Measurements from ENCODE around the gene ARID3A.

The ARID3A gene

DNA sequence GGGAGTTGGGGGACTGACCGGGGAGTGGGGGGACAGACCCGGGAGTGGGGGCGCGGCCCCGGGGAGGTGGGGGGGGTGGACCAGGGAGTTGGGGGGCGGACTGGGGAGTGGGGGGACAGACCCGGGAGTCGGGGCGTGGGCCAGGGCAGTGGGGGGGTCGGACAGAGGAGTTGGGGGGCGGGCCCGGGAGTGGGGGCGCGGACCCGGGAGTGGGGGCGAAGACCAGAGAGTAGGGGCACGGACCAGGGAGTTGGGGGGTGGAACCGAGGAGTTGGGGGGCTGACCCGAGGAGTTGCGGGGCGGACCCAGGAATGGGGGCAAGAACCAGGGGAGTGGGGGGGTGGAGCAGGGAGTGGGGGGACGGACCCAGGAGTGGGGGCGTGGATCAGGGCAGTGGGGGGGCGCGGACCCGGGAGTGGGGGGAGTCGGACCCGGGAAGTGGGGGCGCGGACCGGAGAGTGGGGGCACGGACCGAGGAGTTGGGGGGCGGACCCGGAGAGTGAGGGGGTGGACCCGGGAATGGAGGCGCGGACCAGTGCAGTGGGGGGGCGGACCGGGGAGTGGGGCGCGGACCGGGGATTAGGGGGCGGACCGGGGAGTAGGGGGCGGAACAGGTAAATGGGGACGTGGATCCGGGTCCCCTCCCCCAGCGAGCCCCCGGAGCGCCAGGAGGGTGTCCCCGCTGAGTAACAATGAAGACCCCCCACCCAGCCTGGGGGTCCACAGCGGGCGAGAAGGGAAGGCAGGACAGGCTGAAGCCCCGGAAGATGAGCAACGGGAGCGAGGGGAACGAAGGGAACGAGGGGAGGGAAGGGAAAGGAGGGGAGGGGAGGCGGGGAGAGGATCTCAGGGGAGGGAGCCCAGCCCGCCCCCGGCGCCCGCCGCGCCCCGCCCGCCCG lies 13.4 kb upstream of the ARID3A start:
- DNase-seq = no peak

DNA sequence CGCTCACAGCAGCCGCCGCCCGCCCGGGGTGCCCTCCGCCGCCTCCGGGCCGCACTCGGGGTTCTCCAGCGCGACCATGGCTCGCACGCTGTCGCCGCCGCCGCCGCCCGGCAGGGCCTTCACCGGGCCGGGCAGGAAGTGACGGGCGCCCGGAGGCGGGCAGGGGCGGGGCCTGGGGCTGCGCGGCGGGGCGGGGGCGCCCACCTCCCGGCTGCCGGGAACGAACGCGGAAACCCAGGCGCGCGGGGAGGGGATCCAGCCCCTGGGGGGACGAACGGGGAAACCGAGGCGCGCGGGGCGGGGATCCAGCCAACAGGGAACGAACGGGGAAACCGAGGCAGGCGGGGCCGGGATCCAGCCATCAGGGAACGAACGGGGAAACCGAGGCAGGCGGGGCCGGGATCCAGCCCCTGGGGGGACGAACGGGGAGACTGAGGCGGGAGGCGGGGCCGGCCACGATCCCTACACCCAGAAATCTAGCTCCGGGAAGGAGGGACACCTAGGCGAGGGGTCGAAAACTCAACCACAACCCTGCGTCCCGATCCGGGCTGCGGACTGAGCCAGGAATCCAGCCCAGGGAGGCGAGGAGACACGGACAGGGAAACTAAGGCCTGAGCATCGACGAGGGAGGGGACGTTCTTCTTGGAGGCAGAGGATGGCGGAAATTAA lies 12.6 kb upstream of the ARID3A start, which contains the start of gene R3HDM4:
Gene R3HDM4, minus strand, starts transcription at position 140 of the 669 bp plus-strand sequence. Its CDS starts 62 bp downstream, at position 78.
- peak; percentile 94 for DNase-seq

DNA sequence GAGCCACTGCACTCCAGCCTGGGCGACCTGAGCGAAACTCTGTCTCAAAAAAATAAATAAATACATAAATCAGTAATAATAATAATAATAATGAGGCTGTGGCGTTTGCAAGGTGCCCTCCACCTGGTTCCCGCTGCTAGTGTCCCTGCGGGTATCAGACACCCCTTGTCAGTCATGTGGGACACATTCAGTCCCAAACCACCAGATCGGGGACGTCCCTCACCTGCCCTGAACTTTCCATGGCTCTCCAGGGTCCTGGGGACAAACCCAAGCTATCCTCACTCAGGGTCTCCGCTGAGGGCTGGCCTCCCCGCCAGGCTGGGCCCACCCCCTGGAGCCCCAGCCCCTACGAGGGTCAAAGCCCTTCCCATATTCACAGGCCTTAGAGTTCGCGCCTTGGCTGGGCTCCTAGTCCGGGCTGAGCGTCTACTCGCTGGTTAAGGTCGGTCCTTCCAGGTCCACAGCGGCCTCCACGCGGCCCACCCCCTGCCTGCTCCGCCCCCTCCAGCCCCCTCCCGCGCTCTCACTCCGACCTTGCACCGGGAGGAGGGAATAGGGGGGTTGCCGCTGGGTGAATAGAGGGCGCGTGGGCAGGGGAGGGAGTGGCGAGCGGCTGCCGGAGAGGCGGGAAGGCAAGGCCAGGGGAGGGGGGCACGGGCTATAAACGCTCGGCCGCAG lies 9.1 kb upstream of the ARID3A start:
- peak; percentile 67 for DNase-seq

DNA sequence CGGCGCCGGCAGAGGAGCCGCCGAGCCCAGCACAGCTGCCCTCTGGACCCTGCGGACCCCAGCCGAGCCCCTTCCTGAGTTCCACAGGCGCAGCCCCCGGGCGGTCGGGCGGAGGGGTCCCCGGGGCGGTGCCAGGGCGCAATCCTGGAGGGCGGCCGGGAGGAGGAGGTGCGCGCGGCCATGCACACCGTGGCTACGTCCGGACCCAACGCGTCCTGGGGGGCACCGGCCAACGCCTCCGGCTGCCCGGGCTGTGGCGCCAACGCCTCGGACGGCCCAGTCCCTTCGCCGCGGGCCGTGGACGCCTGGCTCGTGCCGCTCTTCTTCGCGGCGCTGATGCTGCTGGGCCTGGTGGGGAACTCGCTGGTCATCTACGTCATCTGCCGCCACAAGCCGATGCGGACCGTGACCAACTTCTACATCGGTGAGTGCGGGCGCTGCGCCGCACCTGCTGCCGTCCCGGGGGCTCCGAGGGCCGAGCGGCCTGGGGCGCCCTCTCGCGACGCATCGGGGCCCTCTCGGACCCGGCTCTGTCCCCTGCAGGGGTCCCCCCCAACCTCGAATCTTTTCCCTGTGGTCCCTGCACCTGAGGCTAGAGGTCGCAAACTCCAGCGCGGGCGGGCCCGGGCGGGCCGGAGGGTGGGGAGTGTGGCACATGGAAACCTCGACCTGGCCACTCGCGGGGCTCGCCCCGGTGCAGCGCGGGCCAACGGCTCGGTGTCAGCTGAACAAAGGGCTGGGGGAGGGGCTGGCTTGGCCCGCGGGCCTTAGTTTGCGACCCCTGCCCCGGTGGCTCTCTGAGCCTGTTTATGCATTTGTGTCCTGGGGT lies 8.3 kb upstream of the ARID3A start, which contains the start of gene KISS1R:
Gene KISS1R, plus strand, starts transcription at position 11 of the 829 bp plus-strand sequence. Its CDS starts 170 bp downstream, at position 181.
- DNase-seq = peak; percentile 72

DNA sequence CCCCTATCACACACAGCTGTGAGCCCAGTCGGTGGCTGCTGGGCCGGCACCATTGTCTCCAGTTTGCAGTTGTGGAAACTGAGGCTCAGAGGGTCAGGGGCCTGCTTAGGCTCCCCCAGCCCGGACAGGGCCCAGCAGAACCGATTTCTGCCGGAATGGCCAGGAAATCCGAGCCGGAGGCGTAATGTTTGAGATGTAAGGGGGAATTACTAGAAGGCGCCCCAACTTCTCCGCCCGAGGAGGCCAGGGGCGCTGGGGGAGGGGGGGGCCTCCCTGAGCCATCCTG lies 7.7 kb upstream of the ARID3A start:
- no peak for DNase-seq

DNA sequence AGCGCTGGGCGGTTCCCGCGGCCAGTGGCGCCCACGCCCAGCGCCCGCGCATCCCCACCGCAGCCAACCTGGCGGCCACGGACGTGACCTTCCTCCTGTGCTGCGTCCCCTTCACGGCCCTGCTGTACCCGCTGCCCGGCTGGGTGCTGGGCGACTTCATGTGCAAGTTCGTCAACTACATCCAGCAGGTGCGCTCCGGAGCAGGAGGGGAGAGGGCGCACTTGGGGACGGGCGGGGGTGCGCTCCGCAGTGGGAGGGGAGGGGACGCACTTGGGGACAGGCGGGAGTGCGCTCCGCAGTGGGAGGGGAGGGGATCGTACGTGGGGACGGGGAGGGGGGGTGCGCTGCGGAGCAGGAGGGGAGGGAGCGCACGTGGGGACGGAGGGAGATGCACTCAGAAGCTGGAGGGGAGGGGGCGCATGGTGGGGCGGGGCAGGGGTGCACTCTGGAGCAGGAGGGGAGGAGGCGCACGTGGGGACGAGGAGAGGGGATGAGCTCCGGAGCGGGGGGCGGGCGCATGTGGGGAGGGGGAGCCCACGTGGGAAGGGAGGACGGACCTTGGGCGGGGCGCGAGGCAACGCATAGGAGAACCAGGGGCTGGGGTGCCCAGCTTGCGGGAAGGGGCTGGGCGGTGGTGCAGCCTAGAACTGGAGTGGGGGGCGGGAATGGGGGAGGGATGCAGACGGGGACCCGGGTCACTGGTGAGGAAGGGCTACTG lies 7.2 kb upstream of the ARID3A start:
- DNase-seq = peak; percentile 68

DNA sequence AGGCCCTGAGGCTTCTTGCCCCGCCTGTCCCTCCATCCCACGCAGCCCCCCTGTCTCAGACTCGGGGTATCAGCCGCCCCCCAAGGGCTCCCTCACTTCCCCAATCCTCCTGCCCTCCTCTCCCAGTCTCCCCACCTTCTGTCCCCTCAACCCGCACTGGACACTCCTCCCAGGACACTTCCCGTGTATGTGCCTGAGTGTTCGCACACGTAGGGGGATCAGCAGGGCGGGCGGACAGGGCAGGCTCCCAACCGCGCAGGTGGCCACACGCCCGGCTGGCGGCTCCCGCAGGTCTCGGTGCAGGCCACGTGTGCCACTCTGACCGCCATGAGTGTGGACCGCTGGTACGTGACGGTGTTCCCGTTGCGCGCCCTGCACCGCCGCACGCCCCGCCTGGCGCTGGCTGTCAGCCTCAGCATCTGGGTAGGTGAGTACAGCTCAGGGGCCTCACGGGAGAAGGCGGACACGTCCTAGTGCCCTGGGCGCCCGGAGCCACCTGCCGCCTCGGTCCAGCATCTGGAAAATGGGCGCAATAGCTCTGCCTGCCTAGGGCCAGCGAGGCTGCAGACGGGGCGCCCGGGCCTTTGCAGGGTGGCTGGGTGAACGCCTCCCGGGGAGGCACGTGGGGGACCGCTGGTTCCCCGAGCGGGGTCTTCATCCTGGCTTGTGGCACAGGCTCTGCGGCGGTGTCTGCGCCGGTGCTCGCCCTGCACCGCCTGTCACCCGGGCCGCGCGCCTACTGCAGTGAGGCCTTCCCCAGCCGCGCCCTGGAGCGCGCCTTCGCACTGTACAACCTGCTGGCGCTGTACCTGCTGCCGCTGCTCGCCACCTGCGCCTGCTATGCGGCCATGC lies 6.4 kb upstream of the ARID3A start:
- DNase-seq = peak; percentile 79

DNA sequence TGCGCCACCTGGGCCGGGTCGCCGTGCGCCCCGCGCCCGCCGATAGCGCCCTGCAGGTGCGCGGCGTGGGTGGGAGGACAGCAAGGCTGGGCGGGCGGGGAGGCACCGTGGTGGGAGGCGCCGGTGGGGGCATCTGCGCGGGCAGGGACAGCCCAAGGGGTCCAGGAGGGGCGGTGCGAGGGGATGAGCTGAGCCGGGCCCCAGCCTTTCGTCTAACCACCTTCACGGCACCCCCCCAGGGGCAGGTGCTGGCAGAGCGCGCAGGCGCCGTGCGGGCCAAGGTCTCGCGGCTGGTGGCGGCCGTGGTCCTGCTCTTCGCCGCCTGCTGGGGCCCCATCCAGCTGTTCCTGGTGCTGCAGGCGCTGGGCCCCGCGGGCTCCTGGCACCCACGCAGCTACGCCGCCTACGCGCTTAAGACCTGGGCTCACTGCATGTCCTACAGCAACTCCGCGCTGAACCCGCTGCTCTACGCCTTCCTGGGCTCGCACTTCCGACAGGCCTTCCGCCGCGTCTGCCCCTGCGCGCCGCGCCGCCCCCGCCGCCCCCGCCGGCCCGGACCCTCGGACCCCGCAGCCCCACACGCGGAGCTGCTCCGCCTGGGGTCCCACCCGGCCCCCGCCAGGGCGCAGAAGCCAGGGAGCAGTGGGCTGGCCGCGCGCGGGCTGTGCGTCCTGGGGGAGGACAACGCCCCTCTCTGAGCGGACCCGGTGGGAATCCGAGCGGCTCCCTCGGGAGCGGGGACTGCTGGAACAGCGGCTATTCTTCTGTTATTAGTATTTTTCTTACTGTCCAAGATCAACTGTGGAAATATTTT lies 5.6 kb upstream of the ARID3A start:
- peak; percentile 83 for DNase-seq

DNA sequence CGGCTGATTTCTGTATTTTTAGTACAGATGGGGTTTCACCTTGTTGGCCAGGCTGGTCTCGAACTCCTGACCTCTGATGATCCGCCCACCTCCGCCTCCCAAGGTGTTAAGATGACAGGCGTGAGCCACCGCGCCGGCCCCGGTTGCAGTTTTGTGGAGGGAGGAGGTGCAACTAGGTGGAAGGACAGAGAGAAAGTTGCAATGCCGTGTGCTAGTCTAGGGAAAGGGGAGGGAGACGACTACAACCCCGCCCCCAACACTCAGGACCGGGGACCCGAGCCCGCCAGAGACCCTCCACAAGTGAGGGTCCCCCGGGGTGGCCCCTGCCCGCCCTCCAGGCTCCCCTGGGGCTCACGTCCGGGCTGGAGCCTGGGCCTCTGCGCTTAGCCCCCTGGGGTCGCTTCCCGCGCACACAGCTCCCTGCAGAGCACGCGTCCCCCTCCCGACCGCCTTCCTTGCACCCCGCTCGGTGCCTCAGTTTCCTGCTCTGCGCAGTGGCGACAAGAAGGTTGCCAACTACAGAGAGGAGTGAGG lies 1.2 kb upstream of the ARID3A start:
- peak; percentile 82 for DNase-seq

DNA sequence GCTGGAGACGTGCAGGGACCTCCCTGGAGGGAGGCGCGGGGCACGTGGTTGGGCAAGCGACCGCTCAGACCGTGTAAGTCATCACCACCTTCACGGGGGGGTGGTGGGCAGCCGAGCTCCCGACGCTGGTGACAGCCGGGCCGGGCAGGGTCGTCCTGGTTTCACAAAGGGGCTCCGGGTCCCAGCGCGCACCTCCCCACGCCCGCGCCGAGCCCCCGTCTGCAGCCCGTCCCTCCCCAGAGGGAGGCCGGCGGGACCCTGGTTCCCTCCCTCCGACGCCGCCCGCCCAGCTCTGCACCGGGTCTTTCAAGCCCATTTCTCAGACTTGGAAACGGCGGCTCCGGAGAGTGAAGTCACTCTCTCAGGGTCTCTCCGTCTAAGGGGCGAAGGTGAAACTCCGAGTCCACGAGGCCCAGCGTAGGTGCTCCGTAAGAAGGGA lies 729 bp upstream of the ARID3A start:
- peak; percentile 88 for DNase-seq

DNA sequence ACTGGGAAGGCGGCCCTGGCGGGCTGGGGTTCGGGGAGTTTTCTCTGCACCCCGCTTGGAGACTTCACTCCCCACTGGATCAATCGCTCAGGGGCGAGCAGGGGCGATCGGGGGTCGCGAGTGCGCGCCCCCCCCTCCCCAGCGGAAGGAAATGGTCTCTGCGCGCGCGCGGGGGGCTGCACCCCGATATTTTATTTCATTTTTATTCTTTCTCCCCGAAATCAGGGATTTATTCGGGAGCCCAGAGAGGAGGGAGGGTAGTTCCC lies 421 bp downstream of the ARID3A start:
- DNase-seq = no peak

DNA sequence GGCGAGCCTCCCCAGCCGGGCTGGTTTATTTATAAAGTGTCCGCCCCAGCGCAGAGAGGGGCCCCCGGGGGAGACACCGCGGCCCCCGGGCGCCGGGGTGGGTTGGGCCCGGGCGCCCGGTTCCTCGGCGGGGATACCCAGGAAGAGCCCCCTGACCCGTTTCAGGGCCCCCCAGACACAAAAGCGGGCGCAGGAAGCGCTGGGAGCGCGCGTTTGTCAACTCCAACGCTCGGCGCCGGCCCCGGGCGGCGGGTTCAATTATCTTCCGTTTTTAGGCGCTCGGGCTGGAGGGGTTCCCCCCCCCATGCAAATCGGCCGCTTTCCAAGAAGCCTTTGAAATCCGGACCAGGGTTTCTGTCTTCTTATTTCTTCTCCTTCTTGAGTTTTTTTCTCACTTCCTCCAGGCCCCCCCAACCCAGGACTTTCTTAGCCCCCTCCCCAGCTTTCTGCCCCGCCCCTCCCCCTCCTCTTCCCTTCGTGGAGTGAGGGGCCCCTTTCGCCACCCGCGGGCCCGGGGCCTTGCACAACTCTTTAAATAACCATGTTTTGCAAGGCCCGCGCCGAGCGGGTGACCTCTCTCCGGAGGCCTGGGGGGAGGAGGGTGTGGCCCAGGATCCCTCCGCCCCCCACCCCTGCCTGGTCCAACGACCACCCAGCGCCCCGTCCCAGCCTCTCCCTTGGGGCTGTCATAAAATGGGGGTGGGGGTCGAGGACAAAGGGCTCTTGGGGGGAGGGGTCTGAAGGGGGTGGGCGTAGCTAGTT lies 935 bp downstream of the ARID3A start:
- peak; percentile 76 for DNase-seq

DNA sequence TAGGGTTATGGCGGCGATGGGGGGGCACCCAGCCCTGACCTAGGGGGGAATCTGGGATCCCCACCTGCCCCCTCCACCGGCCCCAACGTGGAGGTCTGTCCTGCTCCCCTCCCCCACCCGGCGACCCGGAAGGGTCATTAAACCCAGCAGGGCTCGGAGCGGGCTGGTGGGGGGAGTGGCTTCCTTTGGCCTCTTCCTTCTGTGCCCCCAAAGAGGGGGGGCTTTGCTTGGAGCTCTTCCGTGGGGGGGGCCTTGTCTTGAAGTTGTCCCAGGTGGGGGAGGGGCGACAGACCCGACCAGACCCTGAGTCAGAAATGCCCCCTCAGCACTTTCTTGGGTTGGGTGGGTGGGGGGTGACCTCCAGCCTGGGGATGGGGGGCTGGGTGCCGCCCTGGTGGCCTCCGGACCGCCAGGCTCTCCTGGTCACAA lies 1.5 kb downstream of the ARID3A start:
- no peak for DNase-seq

DNA sequence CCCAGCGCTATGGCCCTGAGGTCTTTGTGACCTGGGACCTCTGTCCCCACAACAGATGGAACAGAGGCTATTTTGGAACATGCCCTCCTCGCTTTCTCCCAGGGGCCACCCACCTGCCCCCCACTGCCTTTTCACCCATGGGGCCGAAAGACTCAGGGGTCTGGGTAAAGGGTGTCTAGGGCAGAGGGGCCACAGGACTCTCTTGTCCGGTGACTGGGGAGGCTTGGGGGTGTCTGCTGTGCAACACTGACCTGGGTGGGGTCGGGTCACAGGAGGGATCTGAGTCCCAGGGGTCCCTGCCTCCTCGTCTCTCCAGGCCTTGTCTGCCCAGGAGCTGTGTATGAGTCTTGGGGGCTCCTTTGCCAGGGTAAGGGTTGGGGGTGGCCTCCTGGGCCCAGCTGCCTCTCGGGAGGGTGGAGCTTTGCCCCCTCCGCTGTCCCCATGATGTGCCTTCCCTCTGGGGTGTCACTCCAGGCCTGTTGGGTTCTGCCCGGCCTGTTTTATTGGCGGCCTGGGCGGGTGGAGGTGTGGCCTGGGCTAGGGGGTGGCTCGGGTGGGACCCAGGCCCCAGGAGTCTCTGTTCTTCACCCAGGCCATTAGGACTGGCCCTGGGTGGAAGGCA lies 2.1 kb downstream of the ARID3A start:
- no peak for DNase-seq

DNA sequence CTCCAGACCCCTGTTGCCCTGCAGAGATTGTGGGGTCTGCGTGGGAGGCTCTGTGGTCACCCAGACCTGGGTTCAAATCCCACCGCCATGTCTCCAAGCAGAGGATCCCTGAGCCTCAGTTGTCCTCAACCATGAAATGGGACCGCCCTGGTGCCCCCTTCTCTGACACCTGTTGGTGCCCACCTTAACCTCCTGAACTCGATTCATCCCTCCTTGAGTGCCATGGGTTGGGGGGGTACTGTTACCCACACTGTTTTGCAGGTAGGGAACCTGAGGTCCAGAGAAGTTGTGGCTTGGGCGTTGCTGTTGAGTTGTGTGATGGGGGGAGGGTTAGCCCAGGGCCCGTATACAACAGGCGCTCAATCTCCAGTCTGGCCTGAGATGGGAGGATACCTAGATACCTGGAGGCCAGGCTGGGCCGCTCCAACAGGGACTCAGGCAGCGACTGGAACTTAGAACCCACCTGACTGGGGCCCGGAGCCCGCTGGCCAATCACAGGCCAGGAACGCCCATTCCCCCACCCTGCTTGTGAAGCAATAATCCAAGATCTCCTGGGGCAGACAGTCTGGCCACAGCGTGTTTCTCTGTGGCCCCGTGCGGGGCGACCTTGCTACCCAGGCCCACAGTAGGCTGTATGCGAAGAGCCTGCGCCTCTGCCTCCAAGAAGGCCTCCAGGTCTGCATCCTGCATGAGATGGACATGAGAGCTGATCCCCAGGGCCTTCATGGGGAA lies 2.8 kb downstream of the ARID3A start:
- DNase-seq = no peak

DNA sequence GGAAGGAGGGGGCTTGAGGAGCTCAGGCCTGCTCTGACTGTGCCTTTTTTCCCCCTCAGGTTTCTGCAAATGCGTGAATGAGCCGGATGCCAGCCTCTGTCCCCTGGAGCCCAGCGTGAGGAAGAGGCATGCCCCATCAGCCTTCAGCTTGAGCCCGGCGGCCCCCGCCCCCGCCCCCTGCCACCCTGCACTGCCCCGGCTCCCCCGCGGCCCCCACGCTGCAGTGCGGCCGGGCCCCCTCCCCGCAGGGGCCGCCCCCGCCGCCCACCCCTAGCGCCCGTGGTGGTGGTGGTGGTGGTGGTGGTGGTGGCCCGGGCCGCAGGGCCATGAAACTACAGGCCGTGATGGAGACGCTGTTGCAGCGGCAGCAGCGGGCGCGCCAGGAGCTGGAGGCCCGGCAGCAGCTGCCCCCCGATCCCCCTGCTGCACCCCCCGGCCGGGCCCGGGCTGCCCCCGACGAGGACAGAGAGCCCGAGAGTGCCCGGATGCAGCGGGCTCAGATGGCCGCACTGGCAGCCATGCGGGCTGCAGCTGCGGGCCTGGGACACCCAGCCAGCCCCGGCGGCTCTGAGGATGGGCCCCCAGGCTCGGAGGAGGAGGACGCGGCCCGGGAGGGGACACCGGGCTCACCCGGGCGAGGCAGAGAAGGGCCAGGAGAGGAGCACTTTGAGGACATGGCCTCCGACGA lies 3.5 kb downstream of the ARID3A start:
- no peak for DNase-seq

DNA sequence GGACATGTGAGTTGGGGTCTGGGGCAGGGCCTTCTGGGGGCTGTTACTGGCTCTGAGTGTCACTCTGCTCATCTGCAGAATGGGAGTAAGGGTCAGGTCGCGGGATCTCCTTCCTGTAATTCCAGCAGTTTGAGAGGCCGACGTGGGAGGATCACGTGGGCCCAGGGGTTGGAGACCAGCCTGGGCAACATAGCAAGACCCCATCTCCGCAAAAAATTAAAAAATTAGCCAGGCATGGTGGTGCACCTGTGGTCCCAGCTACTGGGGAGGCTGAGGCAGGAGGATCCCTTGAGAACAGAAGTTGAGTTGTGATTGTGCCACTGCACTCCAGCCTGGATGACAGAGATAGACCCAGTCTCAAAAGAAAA lies 4.0 kb downstream of the ARID3A start:
- DNase-seq = no peak
